HG02981 (cell line): Measurements from ENCODE around the gene NUP153.
"Not testable (repeated sequence)": the region's sequence is repeated elsewhere in the genome, so short reads cannot be mapped to it uniquely, and the experiment has no call there.

ENCODE experiments used
- ATAC-seq: cut with Tn5 transposase; IDR thresholded peaks from one replicate; pipeline ENCODE4 v1.9.1; 2021; ENCODE audit warnings: mild to moderate bottlenecking, moderate library complexity; ENCODE audit not compliant: unreplicated experiment

Gene NUP153

DNA sequence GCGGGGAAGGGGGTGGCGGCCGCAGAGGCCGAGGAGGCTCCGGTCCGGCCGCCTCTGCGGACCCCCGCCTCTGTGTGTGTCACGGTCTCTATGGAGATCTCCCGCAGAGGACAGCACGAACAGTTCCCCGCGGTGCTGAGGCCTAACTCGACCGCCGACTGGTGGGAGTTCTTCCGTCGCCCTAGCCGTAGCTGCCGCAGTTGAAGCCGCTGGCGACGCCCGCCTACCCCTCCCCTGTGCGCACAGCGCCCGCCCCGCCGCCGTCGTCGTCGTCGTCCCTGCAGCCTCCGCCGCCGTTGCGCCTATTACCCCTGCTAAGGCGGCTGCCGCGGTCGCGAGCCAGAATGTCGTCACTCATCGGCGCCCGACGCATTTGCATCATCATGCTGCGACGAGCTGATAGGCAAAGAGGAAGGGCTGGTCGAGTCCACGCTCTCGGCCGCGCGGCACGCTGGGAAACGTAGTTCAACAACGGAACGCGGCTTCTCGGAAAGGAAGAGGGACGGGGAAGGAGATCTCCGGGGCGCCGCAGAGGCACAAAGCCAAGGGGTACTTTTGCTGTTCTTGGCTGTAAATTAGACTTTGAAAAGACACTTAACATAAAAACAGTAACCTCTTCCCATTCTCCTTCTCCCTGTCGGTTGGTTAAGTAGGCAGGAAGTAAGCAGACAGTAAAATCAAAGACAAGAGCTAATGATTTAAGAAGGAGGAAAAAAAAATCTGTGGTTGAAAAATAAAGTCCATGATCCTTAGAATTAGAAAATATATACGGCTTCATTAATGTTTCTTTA lies at the start of gene NUP153:
Gene NUP153 (minus strand): TSS at position 346 of the 791 bp plus-strand sequence. CDS start 538 bp downstream, outside the sequence.
- peak; percentile 62 for ATAC-seq

- ATAC-seq, result no peak
Measured at GRCh38 chr6:17754254-17754653, 47.5 kb upstream of the NUP153 start.

DNA sequence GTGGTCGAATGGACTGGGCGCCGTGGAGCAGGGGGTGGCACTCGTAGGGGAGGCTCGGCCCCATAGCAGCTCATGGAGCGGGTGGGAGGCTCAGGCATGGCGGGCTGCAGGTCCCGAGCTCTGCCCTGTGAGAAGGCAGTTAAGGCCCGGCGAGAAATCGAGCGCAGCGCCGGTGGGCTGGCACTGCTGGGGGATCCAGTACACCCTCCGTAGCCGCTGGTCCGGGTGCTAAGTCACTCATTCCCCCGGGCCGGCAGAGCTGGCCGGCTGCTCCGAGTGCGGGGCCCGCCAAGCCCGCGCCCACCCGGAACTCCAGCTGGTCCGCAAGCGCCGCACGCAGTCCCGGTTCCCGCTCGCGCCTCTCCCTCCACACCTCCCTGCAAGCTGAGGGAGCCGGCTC lies 38.6 kb upstream of the NUP153 start:
- not testable (repeated sequence) for ATAC-seq

DNA sequence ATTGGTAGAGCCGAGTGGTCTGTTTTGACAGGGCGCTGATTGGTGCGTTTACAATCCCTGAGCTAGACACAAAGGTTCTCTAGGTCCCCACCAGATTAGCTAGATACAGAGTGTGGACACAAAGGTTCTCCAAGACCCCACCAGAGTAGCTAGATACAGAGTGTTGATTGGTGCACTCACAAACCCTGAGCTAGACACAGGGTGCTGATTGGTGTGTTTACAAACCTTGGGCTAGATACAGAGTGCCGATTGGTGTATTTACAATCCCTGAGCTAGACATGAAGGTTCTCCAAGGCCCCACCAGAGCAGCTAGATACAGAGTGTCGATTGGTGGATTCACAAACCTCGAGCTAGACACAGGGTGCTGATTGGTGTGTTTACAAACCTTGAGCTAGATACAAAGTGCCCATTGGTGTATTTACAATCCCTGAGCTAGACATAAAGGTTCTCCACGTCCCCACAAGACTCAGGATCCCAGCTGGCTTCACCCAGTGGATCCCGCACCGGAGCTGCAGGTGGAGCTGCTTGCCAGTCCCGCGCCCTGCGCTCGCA lies 38.1 kb upstream of the NUP153 start:
- ATAC-seq, result not testable (repeated sequence)

- no peak for ATAC-seq
Measured at GRCh38 chr6:17744019-17744756, 37.5 kb upstream of the NUP153 start.

DNA sequence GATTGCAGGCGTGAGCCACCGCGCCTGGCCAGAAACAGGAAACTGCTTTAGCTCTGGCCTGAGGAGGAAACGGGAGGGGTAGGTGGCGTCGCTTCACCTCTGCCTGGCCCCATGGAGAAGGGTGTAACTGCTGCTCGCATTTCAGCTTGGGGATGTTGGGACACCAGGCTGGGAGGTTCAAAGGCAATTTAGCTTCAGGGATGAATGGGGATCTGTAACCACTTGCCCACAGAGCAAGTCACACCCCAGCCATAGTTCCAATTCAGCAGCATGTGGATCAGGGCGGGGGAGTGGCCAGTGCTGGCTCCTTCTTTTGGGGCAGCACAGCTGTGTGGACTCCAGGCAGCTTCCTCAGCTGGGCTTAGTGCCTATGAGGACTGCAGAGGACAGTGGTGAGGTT lies 34.8 kb upstream of the NUP153 start:
- no peak for ATAC-seq

DNA sequence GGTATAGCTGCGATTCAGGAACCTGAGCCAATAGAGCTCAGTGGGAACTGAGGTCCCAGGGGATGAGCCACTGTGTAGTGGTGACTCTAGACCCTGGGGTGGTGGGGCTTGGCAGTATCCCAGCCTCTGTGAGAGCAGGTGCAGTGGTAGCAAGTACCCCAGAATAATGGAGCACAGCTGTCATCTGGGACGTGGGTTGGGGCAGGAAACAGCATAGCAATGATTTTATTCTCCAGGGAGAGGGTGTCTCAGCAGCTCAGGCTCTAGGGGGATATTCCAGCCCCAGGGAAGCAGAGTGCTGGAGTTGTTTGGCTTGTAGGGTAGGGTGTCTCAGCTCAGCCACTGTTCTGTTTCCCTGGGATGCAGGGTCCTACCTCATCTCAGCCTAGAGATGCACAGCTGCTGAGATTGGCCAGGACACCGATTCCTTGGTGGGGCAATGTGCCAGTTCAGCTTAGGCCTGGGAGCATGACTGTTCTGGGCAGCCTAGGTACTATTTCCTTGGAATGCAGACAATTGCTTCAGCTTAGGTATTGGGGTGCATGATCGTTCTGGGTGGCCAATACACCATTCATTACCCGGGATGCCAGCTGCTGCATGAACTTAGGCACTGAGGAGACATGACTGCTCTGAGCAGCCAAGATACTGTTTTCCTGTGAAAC lies 34.0 kb upstream of the NUP153 start:
- ATAC-seq, result no peak

DNA sequence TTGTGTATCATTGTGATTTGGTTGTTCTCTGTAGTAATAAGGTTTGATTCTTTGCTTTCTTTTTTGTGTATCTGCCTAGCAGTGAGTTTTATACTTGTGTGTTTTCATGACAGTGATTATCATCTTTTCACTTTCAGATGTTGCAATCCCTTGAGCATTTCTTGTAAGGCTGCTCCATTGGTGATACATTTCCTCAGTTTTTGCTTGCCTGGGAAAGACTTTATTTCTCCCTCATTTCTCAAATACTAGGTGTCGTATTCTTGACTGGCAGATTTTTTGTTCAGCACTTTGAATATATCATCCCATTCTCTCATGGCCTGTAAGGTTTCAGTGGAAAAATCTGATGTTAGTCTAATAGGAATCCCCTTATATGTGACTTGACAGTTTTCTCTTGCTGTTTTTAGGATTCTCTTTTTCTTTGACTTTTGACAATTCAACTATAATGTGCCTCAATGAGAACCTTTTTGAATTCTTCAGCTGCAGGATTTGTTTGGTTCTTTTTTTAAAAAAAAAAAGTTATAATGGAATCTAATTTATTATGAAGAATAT lies 31.1 kb upstream of the NUP153 start:
- ATAC-seq, result no peak

GRCh38 chr6:17735311-17735710 lies 28.6 kb upstream of the NUP153 start:
- not testable (repeated sequence) for ATAC-seq

DNA sequence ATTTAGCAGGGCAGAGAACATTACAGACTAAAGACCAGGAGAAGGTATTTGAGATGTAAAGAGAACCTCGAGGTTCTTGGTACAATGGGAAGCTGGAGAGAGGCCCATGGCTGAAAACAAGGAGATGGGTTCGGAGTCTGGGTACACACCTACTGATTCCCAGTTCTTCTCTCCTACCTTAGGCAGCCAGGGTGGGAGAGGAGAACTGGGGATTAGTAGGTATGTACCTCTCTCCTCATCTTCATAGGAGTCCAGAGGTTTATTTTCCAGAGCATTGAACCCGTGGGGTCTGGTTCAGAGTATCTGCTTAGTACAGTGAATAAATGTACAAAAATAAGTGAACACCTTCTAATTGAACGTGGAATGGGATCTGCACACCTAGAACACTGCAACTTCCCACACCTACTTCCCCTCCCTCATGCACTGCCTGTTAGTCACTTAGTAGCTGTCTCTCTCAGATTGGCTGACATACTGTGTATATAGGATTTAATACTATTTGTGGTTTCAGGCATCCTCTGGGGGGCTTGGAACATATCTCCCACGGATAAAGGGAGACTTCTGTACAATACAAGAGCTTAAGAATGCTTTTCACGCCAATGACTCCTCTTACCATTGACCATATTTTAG lies 23.5 kb upstream of the NUP153 start:
- ATAC-seq, result no peak

- no peak for ATAC-seq
Measured at GRCh38 chr6:17729223-17730077, 22.7 kb upstream of the NUP153 start.

DNA sequence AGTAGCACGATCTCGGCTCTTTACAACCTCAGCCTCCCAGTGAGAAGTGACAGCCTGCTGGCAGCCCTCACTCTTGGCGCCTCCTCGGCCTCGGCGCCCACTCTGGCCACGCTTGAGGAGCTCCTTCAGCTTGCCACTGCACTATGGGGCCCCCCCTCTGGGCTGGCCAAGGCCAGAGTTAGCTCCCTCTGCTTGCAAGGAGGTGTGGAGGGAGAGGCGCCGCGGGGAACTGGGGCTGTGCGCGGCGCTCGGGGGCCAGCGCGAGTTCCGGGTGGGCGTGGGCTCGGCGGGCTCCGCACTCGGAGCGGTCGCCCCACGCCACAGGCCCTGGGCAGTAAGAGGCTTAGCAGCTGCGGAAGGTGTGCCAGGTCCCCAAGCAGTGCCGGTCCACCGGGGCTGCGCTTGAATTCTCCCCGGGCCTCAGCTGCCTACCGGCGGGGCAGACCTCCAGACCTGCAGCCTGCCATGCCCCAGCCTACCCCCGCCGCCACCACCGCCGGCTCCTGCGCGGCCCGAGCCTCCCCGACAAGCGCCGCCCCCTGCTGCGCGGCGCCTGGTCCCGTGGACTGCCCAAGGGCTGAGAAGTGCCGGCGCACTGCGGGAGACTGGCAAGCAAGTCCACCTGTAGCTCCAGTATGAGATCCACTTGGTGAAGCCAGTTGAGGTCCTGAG lies 22.0 kb upstream of the NUP153 start:
- no peak for ATAC-seq

GRCh38 chr6:17725083-17725482 lies 18.4 kb upstream of the NUP153 start:
- ATAC-seq, result no peak

DNA sequence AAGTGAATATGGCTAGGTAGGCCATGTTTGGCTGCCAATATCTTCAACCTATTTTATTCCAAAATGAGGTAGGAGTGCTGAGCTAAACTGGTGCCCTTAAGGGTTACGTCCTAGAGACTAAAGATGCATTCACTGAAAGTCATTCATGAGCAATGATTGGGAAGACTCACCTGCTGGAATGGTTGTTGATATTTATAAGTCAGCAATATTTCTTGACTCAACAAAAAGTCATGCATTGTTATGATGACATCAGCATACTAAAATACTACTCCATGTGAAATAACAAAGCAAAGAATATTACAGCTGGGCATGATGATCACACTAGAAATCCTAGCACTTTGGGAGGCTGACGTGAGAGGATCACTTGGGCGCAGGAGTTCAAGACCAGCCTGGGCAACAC lies 17.6 kb upstream of the NUP153 start:
- no peak for ATAC-seq

GRCh38 chr6:17721671-17722070 lies 14.9 kb upstream of the NUP153 start:
- ATAC-seq, result no peak

GRCh38 chr6:17719323-17720041 lies 12.8 kb upstream of the NUP153 start:
- no peak for ATAC-seq

DNA sequence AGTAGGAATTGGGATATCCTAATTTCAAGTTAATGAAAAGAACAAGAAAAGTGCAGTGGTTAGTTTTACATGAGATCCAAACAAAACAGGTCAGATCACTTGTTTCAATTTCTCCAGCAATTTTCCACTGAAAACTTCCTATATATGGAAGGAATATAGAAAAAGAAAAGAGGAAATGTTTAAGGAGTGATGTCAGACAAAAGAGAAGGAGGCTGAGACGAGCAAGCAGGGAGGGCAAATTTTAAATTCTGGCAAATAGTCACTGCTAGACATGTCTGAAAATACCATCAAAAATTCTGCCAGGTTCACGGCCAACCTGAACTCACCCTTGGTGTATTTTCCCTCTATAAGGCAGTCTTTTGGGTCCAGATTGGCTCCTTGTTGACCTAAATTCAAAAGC lies 9.5 kb upstream of the NUP153 start:
- ATAC-seq, result no peak
